Measurements from ENCODE around the gene TMEM164.

- TF ChIP-seq, protein P1, sequence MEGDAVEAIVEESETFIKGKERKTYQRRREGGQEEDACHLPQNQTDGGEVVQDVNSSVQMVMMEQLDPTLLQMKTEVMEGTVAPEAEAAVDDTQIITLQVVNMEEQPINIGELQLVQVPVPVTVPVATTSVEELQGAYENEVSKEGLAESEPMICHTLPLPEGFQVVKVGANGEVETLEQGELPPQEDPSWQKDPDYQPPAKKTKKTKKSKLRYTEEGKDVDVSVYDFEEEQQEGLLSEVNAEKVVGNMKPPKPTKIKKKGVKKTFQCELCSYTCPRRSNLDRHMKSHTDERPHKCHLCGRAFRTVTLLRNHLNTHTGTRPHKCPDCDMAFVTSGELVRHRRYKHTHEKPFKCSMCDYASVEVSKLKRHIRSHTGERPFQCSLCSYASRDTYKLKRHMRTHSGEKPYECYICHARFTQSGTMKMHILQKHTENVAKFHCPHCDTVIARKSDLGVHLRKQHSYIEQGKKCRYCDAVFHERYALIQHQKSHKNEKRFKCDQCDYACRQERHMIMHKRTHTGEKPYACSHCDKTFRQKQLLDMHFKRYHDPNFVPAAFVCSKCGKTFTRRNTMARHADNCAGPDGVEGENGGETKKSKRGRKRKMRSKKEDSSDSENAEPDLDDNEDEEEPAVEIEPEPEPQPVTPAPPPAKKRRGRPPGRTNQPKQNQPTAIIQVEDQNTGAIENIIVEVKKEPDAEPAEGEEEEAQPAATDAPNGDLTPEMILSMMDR (conservative IDR thresholded peaks at IDR 0.05): no peak
- TF ChIP-seq ZFX (IDR thresholded peaks at IDR 0.05): no peak
These were observed 79.2 kb downstream of the TMEM164 start for GRCh38 chrX:110082161-110082560.

All from C4-2B (cell line).